GM23248 (cell line): ENCODE results near the gene ARPC3. TPM values are rescaled to one million over a fixed set of nuclear protein-coding genes. Genes with fewer than 3 reads are reported as not detected.
"Not testable (repeated sequence)": the region's sequence is repeated elsewhere in the genome, so short reads cannot be mapped to it uniquely, and the experiment has no call there.

ENCODE experiments used
- DNase-seq: peaks from one replicate; pipeline ENCODE4 v3.0.0-alpha.2; 2015
- H2AFZ ChIP-seq: fragments of 200-600 bp; sonication (generic); 2 replicates; pipeline ENCODE4 v1.6.1; 2016; ENCODE audit warnings: antibody characterized with exemption
- H3F3A ChIP-seq: fragments of 200-600 bp; sonication (generic); 2 replicates; pipeline ENCODE4 v1.6.1; 2016; ENCODE audit warnings: mild to moderate bottlenecking, antibody characterized with exemption, mixed run types; ENCODE audit not compliant: insufficient read depth
- H3K27ac ChIP-seq: fragments of 200-600 bp; sonication (generic); 2 replicates; pipeline ENCODE4 v1.5.1; 2016; ENCODE audit warnings: mild to moderate bottlenecking
- H3K27me3 ChIP-seq: fragments of 200-600 bp; sonication (generic); replicated peaks from 2 replicates; pipeline ENCODE4 v1.6.1; 2016; ENCODE audit warnings: mild to moderate bottlenecking; ENCODE audit not compliant: insufficient read depth
- H3K36me3 ChIP-seq: fragments of 200-600 bp; sonication (generic); 2 replicates; pipeline ENCODE4 v1.6.1; 2016; ENCODE audit warnings: low read depth, mild to moderate bottlenecking
- H3K4me1 ChIP-seq: fragments of 200-600 bp; sonication (generic); 2 replicates; pipeline ENCODE4 v1.6.1; 2016; ENCODE audit warnings: mild to moderate bottlenecking; ENCODE audit not compliant: insufficient read depth
- H3K4me2 ChIP-seq: fragments of 200-600 bp; sonication (generic); one replicate; pipeline ENCODE4 v1.6.1; 2016; ENCODE audit warnings: mild to moderate bottlenecking; ENCODE audit not compliant: unreplicated experiment
- H3K4me3 ChIP-seq: fragments of 200-600 bp; sonication (generic); 2 replicates; pipeline ENCODE4 v1.5.1; 2016; ENCODE audit warnings: mild to moderate bottlenecking
- H3K79me2 ChIP-seq: fragments of 200-600 bp; sonication (generic); 2 replicates; pipeline ENCODE4 v1.6.1; 2016; ENCODE audit warnings: mild to moderate bottlenecking; ENCODE audit not compliant: insufficient read depth
- H3K9ac ChIP-seq: fragments of 200-600 bp; sonication (generic); 2 replicates; pipeline ENCODE4 v1.6.1; 2016; ENCODE audit warnings: mild to moderate bottlenecking
- H3K9me2 ChIP-seq: fragments of 200-600 bp; sonication (generic); 2 replicates; pipeline ENCODE4 v1.6.1; 2016; ENCODE audit warnings: mixed run types, mild to moderate bottlenecking, moderate library complexity; ENCODE audit not compliant: insufficient read depth
- H3K9me3 ChIP-seq: fragments of 200-600 bp; sonication (generic); one replicate; pipeline ENCODE4 v1.6.1; 2017; ENCODE audit warnings: low read depth
- H4K20me1 ChIP-seq: fragments of 200-600 bp; sonication (generic); 2 replicates; pipeline ENCODE4 v1.6.0; 2016; ENCODE audit not compliant: insufficient read depth
- EZH2 ChIP-seq: fragments of 200-600 bp; sonication (generic); IDR thresholded peaks from 2 replicates; pipeline ENCODE4 v1.6.1; 2018; ENCODE audit warnings: antibody characterized with exemption, mild to moderate bottlenecking; ENCODE audit not compliant: insufficient read depth, poor library complexity, severe bottlenecking
- EZH2phosphoT487 ChIP-seq: fragments of 200-600 bp; sonication (generic); IDR thresholded peaks from 2 replicates; pipeline ENCODE4 v1.6.1; 2018; ENCODE audit warnings: antibody characterized with exemption, moderate library complexity, mild to moderate bottlenecking, low read depth; ENCODE audit not compliant: insufficient read depth
- WGBS, 2 experiments: methylation state at CpG; one replicate each; pipeline ENCODE4 v1.1.6; 2015 to 2017; ENCODE audit warnings: low lambda C conversion rate in 2 of 2, low coverage in 1 of 2; ENCODE audit errors: missing lambda C conversion rate in 2 of 2; 5-methylcytosine and 5-hydroxymethylcytosine counted together
- in situ Hi-C: fragments of 300-500 bp; cut with MboI; formaldehyde crosslinking; loops from 2 replicates; pipeline ENCODE4 v1.15.0; 2020
- polyA plus RNA-seq: library from polyadenylated mRNA; unstranded; fragments of >200 nt; fragmentation: Nextera tagmentation; extraction: Ambion mirVana; gene quantifications from 2 replicates; pipeline ENCODE4 v1.2.1, GENCODE V29; 2016
- total RNA-seq: library from RNA; depleted of rRNA; stranded (reverse); fragments of >200 nt; shearing (Covaris generic); gene quantifications from 2 replicates; pipeline ENCODE4 v1.2.3, GENCODE V29; 2014

Gene ARPC3
- total and polyA plus RNA-seq, 2 experiments from 2014 or later = 503 to 686 TPM

GRCh38 chr12:110426406-110426805, 23.7 kb downstream of the ARPC3 start:
- Histone ChIP-seq H3K36me3 (no peaks in the 10 kb centered on the region), H3K27me3 (no peaks in the 10 kb centered on the region), H4K20me1 (no peaks in the 10 kb centered on the region), H3K79me2 (no peaks in the 10 kb centered on the region), H3K27ac (no peak overlapping the region), H3K4me2 (no peak overlapping the region), H3K9ac (no peak overlapping the region), H3K4me3 (no peak overlapping the region), H3K9me2 (no peaks in the 10 kb centered on the region), H3F3A (0 out of 2 replicates have a peak, but pooled peaks cover 7% of the 10 kb centered on the region), H3K9me3 (no peaks in the 10 kb centered on the region), H3K4me1 (peaks cover 7% of the 10 kb centered on the region; the same call in 1 of the 2 replicates), H2AFZ (peak overlapping the region; percentile 62; the same call in 1 of the 2 replicates)
- 1 to 2% methylated on average over 3 of the region's 3 CpGs for WGBS, 2 experiments
- in situ Hi-C loops = loop anchor here (10.0 kb wide), 1 partner anchor 332 kb away; no protein-coding TSS in a partner anchor
- DNase-seq = no peak
- TF ChIP-seq EZH2phosphoT487 (no peak), EZH2 (no peak)

GRCh38 chr12:110424237-110424636, 25.9 kb downstream of the ARPC3 start:
- in situ Hi-C loops = loop anchor here (10.0 kb wide), 1 partner anchor 329 kb away; no protein-coding TSS in a partner anchor
- Histone ChIP-seq H3K27me3 (no peaks in the 10 kb centered on the region), H3K9me3 (no peaks in the 10 kb centered on the region), H3K9ac (no peak overlapping the region), H4K20me1 (no peaks in the 10 kb centered on the region), H3K4me1 (peaks cover 7% of the 10 kb centered on the region; the same call in 1 of the 2 replicates), H3K79me2 (no peaks in the 10 kb centered on the region), H3K27ac (no peak overlapping the region), H2AFZ (0 out of 2 replicates have a peak overlapping the region, but pooled peaks have one; percentile 14), H3F3A (0 out of 2 replicates have a peak, but pooled peaks cover 7% of the 10 kb centered on the region), H3K4me3 (no peak overlapping the region), H3K9me2 (no peaks in the 10 kb centered on the region), H3K4me2 (no peak overlapping the region), H3K36me3 (no peaks in the 10 kb centered on the region)
- whole genome bisulfite sequencing, 2 experiments = 44 to 57% methylated on average over 3 of the region's 3 CpGs
- DNase-seq = no peak
- no peak for TF ChIP-seq EZH2
- no peak for TF ChIP-seq EZH2phosphoT487

- H3K9me2 ChIP-seq = no peaks in the 10 kb centered on the region
- H3K9me3 ChIP-seq = no peaks in the 10 kb centered on the region
- no peaks in the 10 kb centered on the region for H3K79me2 ChIP-seq
- H3K27me3 ChIP-seq = no peaks in the 10 kb centered on the region
- DNase-seq = no peak
- no peak overlapping the region for H3K4me2 ChIP-seq
- 0 out of 2 replicates have a peak, but pooled peaks cover 7% of the 10 kb centered on the region for H3F3A ChIP-seq
- no peak overlapping the region for H3K4me3 ChIP-seq
- in situ Hi-C loops = loop anchor here (10.0 kb wide), 1 partner anchor 327 kb away; no protein-coding TSS in a partner anchor
- no peaks in the 10 kb centered on the region for H3K36me3 ChIP-seq
- peaks cover 4% of the 10 kb centered on the region; the same call in 1 of the 2 replicates for H3K4me1 ChIP-seq
- no peak overlapping the region for H3K9ac ChIP-seq
- TF ChIP-seq EZH2phosphoT487 = no peak
- no peak for TF ChIP-seq EZH2
- WGBS, 2 experiments = 70 to 76% methylated on average over 4 of the region's 4 CpGs
- peak overlapping the region; percentile 45; the same call in 1 of the 2 replicates for H2AFZ ChIP-seq
- H3K27ac ChIP-seq = no peak overlapping the region
- H4K20me1 ChIP-seq = no peaks in the 10 kb centered on the region
These were observed 28.4 kb downstream of the ARPC3 start for GRCh38 chr12:110421701-110422100.

GRCh38 chr12:110421159-110421661, 28.9 kb downstream of the ARPC3 start:
- no peaks in the 10 kb centered on the region for H3K9me3 ChIP-seq
- H3K4me1 ChIP-seq = no peaks in the 10 kb centered on the region
- H2AFZ ChIP-seq = no peak overlapping the region
- H3K36me3 ChIP-seq = no peaks in the 10 kb centered on the region
- no peak overlapping the region for H3K4me3 ChIP-seq
- no peak overlapping the region for H3K9ac ChIP-seq
- no peak for DNase-seq
- H3K4me2 ChIP-seq = no peak overlapping the region
- no peaks in the 10 kb centered on the region for H4K20me1 ChIP-seq
- H3K79me2 ChIP-seq = no peaks in the 10 kb centered on the region
- in situ Hi-C loops = loop anchor here (10.0 kb wide), 1 partner anchor 326 kb away; no protein-coding TSS in a partner anchor
- H3K9me2 ChIP-seq = no peaks in the 10 kb centered on the region
- 67 to 70% methylated on average over 3 of the region's 3 CpGs for WGBS, 2 experiments
- TF ChIP-seq EZH2 (no peak), EZH2phosphoT487 (no peak)
- no peak overlapping the region for H3K27ac ChIP-seq
- H3F3A ChIP-seq = 0 out of 2 replicates have a peak, but pooled peaks cover 2% of the 10 kb centered on the region
- H3K27me3 ChIP-seq = no peaks in the 10 kb centered on the region

- not testable (repeated sequence) for H3K9me2 ChIP-seq, H3K79me2 ChIP-seq, H3K9me3 ChIP-seq, H3K27ac ChIP-seq, H3K4me2 ChIP-seq, H2AFZ ChIP-seq, H3K27me3 ChIP-seq, H3K4me3 ChIP-seq, H3K9ac ChIP-seq, H3K4me1 ChIP-seq, H3F3A ChIP-seq, DNase-seq, H3K36me3 ChIP-seq, H4K20me1 ChIP-seq
- in situ Hi-C loops = loop anchor here (10.0 kb wide), 1 partner anchor 326 kb away; no protein-coding TSS in a partner anchor
- WGBS, 2 experiments = 83 to 95% methylated on average over 1 of the region's 1 CpG
These were observed 29.5 kb downstream of the ARPC3 start for GRCh38 chr12:110420644-110421043.

- H4K20me1 ChIP-seq, DNase-seq, in situ Hi-C loops, H3K4me1 ChIP-seq, H3K4me3 ChIP-seq, H3K9me2 ChIP-seq, H3K9ac ChIP-seq, H3K4me2 ChIP-seq, H3K79me2 ChIP-seq, H3K27ac ChIP-seq, H3K9me3 ChIP-seq, H3K27me3 ChIP-seq, H3F3A ChIP-seq, H3K36me3 ChIP-seq, H2AFZ ChIP-seq: not testable (repeated sequence)
- 94 to 100% methylated on average over 3 of the region's 3 CpGs for WGBS, 2 experiments
These were observed 33.0 kb downstream of the ARPC3 start for GRCh38 chr12:110417113-110417512.
